Embryonic facial prominence (tissue), 1 donor: ENCODE results near the gene CBX2.
"Not testable (repeated sequence)": the region's sequence is repeated elsewhere in the genome, so short reads cannot be mapped to it uniquely, and the experiment has no call there.

Experiments used
- DNase-seq: peaks from one replicate; pipeline ENCODE4 v3.0.0-alpha.2; 2016; ENCODE audit errors: extremely low spot score

CBX2 gene

GRCh38 chr17:79769570-79770506 is 8.1 kb upstream of the CBX2 start:
- DNase-seq, result no peak

GRCh38 chr17:79771276-79771675 is 6.7 kb upstream of the CBX2 start:
- DNase-seq, result no peak

GRCh38 chr17:79772726-79773125 is 5.2 kb upstream of the CBX2 start:
- DNase-seq, result not testable (repeated sequence)

- DNase-seq, result no peak
These were observed 3.4 kb upstream of the CBX2 start for GRCh38 chr17:79774561-79774975.

- DNase-seq, result no peak
These were observed 2.3 kb upstream of the CBX2 start for GRCh38 chr17:79775632-79776031.

- no peak for DNase-seq
These were observed 1.4 kb upstream of the CBX2 start for GRCh38 chr17:79776376-79777119.

- DNase-seq, result no peak
These were observed 641 bp upstream of the CBX2 start for GRCh38 chr17:79777120-79777893.

- DNase-seq, result no peak
These were observed 646 bp downstream of the CBX2 start for GRCh38 chr17:79778504-79779083.

GRCh38 chr17:79779084-79779529 is 1.2 kb downstream of the CBX2 start:
- no peak for DNase-seq

- DNase-seq, result no peak
These were observed 1.9 kb downstream of the CBX2 start for GRCh38 chr17:79779661-79780365.

GRCh38 chr17:79781012-79781650 is 3.2 kb downstream of the CBX2 start:
- DNase-seq, result no peak

- DNase-seq, result no peak
These were observed 4.0 kb downstream of the CBX2 start for GRCh38 chr17:79781736-79782575.

- DNase-seq, result no peak
These were observed 5.9 kb downstream of the CBX2 start for GRCh38 chr17:79783891-79784290.

- DNase-seq, result no peak
These were observed 6.5 kb downstream of the CBX2 start for GRCh38 chr17:79784353-79785016.

- no peak for DNase-seq
These were observed 7.3 kb downstream of the CBX2 start for GRCh38 chr17:79785017-79785899.

GRCh38 chr17:79785900-79786810 is 8.2 kb downstream of the CBX2 start:
- DNase-seq, result no peak
